K562 (cell line): ENCODE measurements around the gene ZNHIT2.

ENCODE experiments used
- ARID4B ChIP-seq: sonication (generic); formaldehyde crosslinking; IDR thresholded peaks from 2 replicates; pipeline ENCODE4 v1.8.0; 2022; ENCODE audit warnings: mild to moderate bottlenecking, missing genetic modification reagents
- BRF2 ChIP-seq: IDR thresholded peaks from 3 replicates; pipeline ENCODE4 v1.6.1; 2011; ENCODE audit warnings: borderline replicate concordance, mild to moderate bottlenecking; ENCODE audit not compliant: insufficient read length, insufficient read depth
- CHD4 ChIP-seq: fragments of 200-600 bp; sonication (generic); IDR thresholded peaks from 3 replicates; pipeline ENCODE4 v1.6.1; 2012; ENCODE audit warnings: low read depth, mild to moderate bottlenecking, mixed read lengths, low read length, inconsistent platforms; ENCODE audit not compliant: insufficient read depth, insufficient replicate concordance, poor library complexity, severe bottlenecking
- E2F5 ChIP-seq: sonication (generic); formaldehyde crosslinking; IDR thresholded peaks from 2 replicates; pipeline ENCODE4 v1.8.0; 2022; ENCODE audit warnings: mild to moderate bottlenecking, missing genetic modification reagents
- POLR2A ChIP-seq: fragments of 450-650 bp; conservative IDR thresholded peaks from 2 replicates; pipeline ENCODE4 v1.6.1; 2016
- PYGO2 ChIP-seq: fragments of 450-650 bp; IDR thresholded peaks from 2 replicates; pipeline ENCODE4 v1.6.1; 2016; ENCODE audit warnings: mild to moderate bottlenecking, missing genetic modification characterization, moderate library complexity, missing compliant biosample characterization
- RAD51 ChIP-seq: fragments of 450-650 bp; IDR thresholded peaks from 2 replicates; pipeline ENCODE4 v1.7.1; 2016; ENCODE audit warnings: low read depth, mild to moderate bottlenecking, borderline replicate concordance
- SNRNP70 ChIP-seq: fragments of 200-400 bp; formaldehyde crosslinking; optimal IDR thresholded peaks from 2 replicates; pipeline ENCODE3; 2017; ENCODE audit warnings: low read depth, low read length
- ZBTB40 ChIP-seq, 2 experiments: fragments of 450-650 bp in 1 of 2; sonication (generic) in 1 of 2; formaldehyde crosslinking in 1 of 2; IDR thresholded peaks; 2 replicates each; pipeline versions ENCODE4 v1.7.1 to v1.9.0; 2016 to 2022; ENCODE audit warnings: inconsistent platforms in 1 of 2, mild to moderate bottlenecking in 1 of 2, missing genetic modification reagents in 1 of 2
- ZNF431 ChIP-seq: sonication (generic); formaldehyde crosslinking; IDR thresholded peaks from 2 replicates; pipeline ENCODE4 v1.8.0; 2022; ENCODE audit warnings: mild to moderate bottlenecking, missing genetic modification reagents

- TF ChIP-seq POLR2A, result no peak
- TF ChIP-seq RAD51, result no peak
- TF ChIP-seq ZBTB40 (IDR thresholded peaks at IDR 0.05), result no peak
- no peak for TF ChIP-seq ZBTB40 (CRISPR knock-in tag; IDR thresholded peaks at IDR 0.05)
- no peak for TF ChIP-seq BRF2
- no peak; the same call in 1 of the 2 replicates for TF ChIP-seq E2F5
- no peak for TF ChIP-seq SNRNP70
- no peak for TF ChIP-seq CHD4
- no peak for TF ChIP-seq PYGO2 (tag)
- no peak for TF ChIP-seq ARID4B
- no peak for TF ChIP-seq ZNF431 (CRISPR knock-in tag)
Observed at GRCh38 chr11:65111159-65111743, 6.2 kb downstream of the ZNHIT2 start.
